Trophoblast cell (in vitro differentiated cells and primary cell): ENCODE results near the gene NPHS1.
"Not testable (repeated sequence)": the region's sequence is repeated elsewhere in the genome, so short reads cannot be mapped to it uniquely, and the experiment has no call there.

Experiments
- DNase-seq, 2 donors: peaks; one replicate each; pipeline ENCODE4 v3.0.0-alpha.2; 2016
- H2AFZ ChIP-seq: 2 replicates; pipeline ENCODE4 v1.6.1; 2013; ENCODE audit warnings: low read length, moderate library complexity, mild to moderate bottlenecking; ENCODE audit not compliant: insufficient read depth, poor library complexity
- H2AK5ac ChIP-seq: 2 replicates; pipeline ENCODE4 v1.6.1; 2013; ENCODE audit warnings: mild to moderate bottlenecking, low read length
- H2BK120ac ChIP-seq: 2 replicates; pipeline ENCODE4 v1.6.1; 2013; ENCODE audit warnings: low read length, mild to moderate bottlenecking, moderate library complexity; ENCODE audit not compliant: insufficient read depth, poor library complexity
- H2BK12ac ChIP-seq: 2 replicates; pipeline ENCODE4 v1.6.1; 2013; ENCODE audit warnings: mild to moderate bottlenecking, low read length, moderate library complexity
- H2BK5ac ChIP-seq: 2 replicates; pipeline ENCODE4 v1.6.1; 2013; ENCODE audit warnings: low read length, low read depth, moderate library complexity, mild to moderate bottlenecking; ENCODE audit not compliant: poor library complexity
- H3K14ac ChIP-seq: 2 replicates; pipeline ENCODE4 v1.6.1; 2013; ENCODE audit warnings: mild to moderate bottlenecking, low read length
- H3K18ac ChIP-seq: 2 replicates; pipeline ENCODE4 v1.6.1; 2013; ENCODE audit warnings: mild to moderate bottlenecking, low read length
- H3K23ac ChIP-seq: 2 replicates; pipeline ENCODE4 v1.6.1; 2013; ENCODE audit warnings: low read length
- H3K27ac ChIP-seq: 2 replicates; pipeline ENCODE4 v1.5.1; 2013; ENCODE audit warnings: low read depth, mild to moderate bottlenecking, inconsistent platforms, low read length, moderate library complexity
- H3K27me3 ChIP-seq: 2 replicates; pipeline ENCODE4 v1.6.1; 2013; ENCODE audit warnings: inconsistent platforms, mild to moderate bottlenecking, low read length, moderate library complexity; ENCODE audit not compliant: insufficient read depth
- H3K36me3 ChIP-seq, 2 experiments: 1 replicate in 1 of 2; 2 replicates in 1 of 2; pipeline ENCODE4 v1.6.1; 2013; ENCODE audit warnings: low read length in 2 of 2, mild to moderate bottlenecking in 2 of 2, moderate library complexity in 1 of 2; ENCODE audit not compliant: insufficient read depth in 2 of 2, control insufficient read depth in 1 of 2
- H3K4ac ChIP-seq: 2 replicates; pipeline ENCODE4 v1.6.1; 2013; ENCODE audit warnings: low read depth, mild to moderate bottlenecking, low read length, moderate library complexity
- H3K4me1 ChIP-seq, 2 experiments: 1 replicate in 1 of 2; 2 replicates in 1 of 2; pipeline ENCODE4 v1.6.1; 2013; ENCODE audit warnings: low read length in 2 of 2, mild to moderate bottlenecking in 2 of 2, moderate library complexity in 1 of 2; ENCODE audit not compliant: insufficient read depth in 2 of 2, control insufficient read depth in 1 of 2
- H3K4me2 ChIP-seq: 2 replicates; pipeline ENCODE4 v1.6.1; 2013; ENCODE audit warnings: inconsistent platforms, mild to moderate bottlenecking, low read length, moderate library complexity
- H3K4me3 ChIP-seq: 2 replicates; pipeline ENCODE4 v1.5.1; 2013; ENCODE audit warnings: mild to moderate bottlenecking, low read depth, low read length, inconsistent platforms
- H3K79me1 ChIP-seq: one replicate; pipeline ENCODE4 v1.6.1; 2013; ENCODE audit warnings: low read length
- H3K79me2 ChIP-seq: 2 replicates; pipeline ENCODE4 v1.6.1; 2013; ENCODE audit warnings: low read length, mild to moderate bottlenecking; ENCODE audit not compliant: control insufficient read depth, insufficient read depth, poor library complexity
- H3K9ac ChIP-seq: 2 replicates; pipeline ENCODE4 v1.6.1; 2013; ENCODE audit warnings: mild to moderate bottlenecking, low read length
- H3K9me3 ChIP-seq: 2 replicates; pipeline ENCODE4 v1.6.1; 2013; ENCODE audit warnings: low read depth, mild to moderate bottlenecking, control low read depth, inconsistent platforms, low read length; ENCODE audit not compliant: insufficient read depth
- H4K12ac ChIP-seq: 2 replicates; pipeline ENCODE4 v1.6.1; 2013; ENCODE audit warnings: low read depth, mild to moderate bottlenecking, low read length, moderate library complexity
- H4K8ac ChIP-seq: 2 replicates; pipeline ENCODE4 v1.6.1; 2013; ENCODE audit warnings: low read depth, mild to moderate bottlenecking, low read length, moderate library complexity
- H4K91ac ChIP-seq: one replicate; pipeline ENCODE4 v1.6.1; 2013; ENCODE audit warnings: low read depth, mild to moderate bottlenecking, low read length, moderate library complexity
- WGBS: extraction: QIAGEN DNeasy Blood & Tissue Kit; methylation state at CpG from one replicate; pipeline ENCODE4 v1.1.7; 2013; ENCODE audit warnings: missing lambda C conversion rate; ENCODE audit not compliant: insufficient read length, insufficient coverage; ENCODE audit errors: extremely low coverage; 5-methylcytosine and 5-hydroxymethylcytosine counted together

The NPHS1 gene

GRCh38 chr19:35870124-35870736 lies 17.9 kb upstream of the NPHS1 start:
- H3K36me3 ChIP-seq, H2BK120ac ChIP-seq, H3K79me1 ChIP-seq, H4K8ac ChIP-seq, H3K4me3 ChIP-seq, H3K4ac ChIP-seq, H3K9me3 ChIP-seq, H3K18ac ChIP-seq, H4K12ac ChIP-seq, H3K9ac ChIP-seq, H3K14ac ChIP-seq, H3K79me2 ChIP-seq, H2AFZ ChIP-seq, H2AK5ac ChIP-seq, H3K27ac ChIP-seq, H2BK5ac ChIP-seq, H2BK12ac ChIP-seq, H3K23ac ChIP-seq, H4K91ac ChIP-seq: not testable (repeated sequence)
- DNase-seq, result peak in 1 of 2 donors; percentile 10
- Histone ChIP-seq H3K4me1 (peaks cover 12% of the 10 kb centered on the region in 2 experiments), H3K4me2 (peak overlapping the region; percentile 79), H3K27me3 (peaks cover 13% of the 10 kb centered on the region)
- no CpG with 5 or more reads among the region's 26 CpGs for WGBS

- Histone ChIP-seq H3K4me1 (peaks cover 12% of the 10 kb centered on the region in 2 experiments), H3K4ac (no peak overlapping the region), H3K18ac (no peak overlapping the region), H3K9ac (no peak overlapping the region), H3K9me3 (peaks cover 2% of the 10 kb centered on the region), H3K27me3 (peaks cover 13% of the 10 kb centered on the region), H3K14ac (no peak overlapping the region), H4K12ac (no peak overlapping the region), H3K4me3 (no peak overlapping the region), H3K79me1 (no peaks in the 10 kb centered on the region), H4K91ac (no peak overlapping the region), H3K27ac (no peak overlapping the region), H3K4me2 (peak overlapping the region; percentile 79), H3K23ac (no peak overlapping the region), H4K8ac (no peak overlapping the region), H2BK5ac (no peak overlapping the region), H3K79me2 (no peaks in the 10 kb centered on the region), H3K36me3 (no peaks in the 10 kb centered on the region), H2AFZ (no peak overlapping the region), H2BK120ac (no peak overlapping the region), H2BK12ac (no peak overlapping the region), H2AK5ac (no peak overlapping the region)
- WGBS, result no CpG with 5 or more reads among the region's 51 CpGs
- peak; percentile 94 to 95 for DNase-seq
Measured at GRCh38 chr19:35869327-35870123, 17.2 kb upstream of the NPHS1 start.

GRCh38 chr19:35868823-35869326 lies 16.6 kb upstream of the NPHS1 start:
- Histone ChIP-seq H4K12ac (no peak overlapping the region), H3K4me3 (peak overlapping the region; percentile 69), H2BK120ac (no peak overlapping the region), H2AK5ac (no peak overlapping the region), H3K4me1 (peaks cover 12% of the 10 kb centered on the region in 2 experiments), H2BK5ac (no peak overlapping the region), H4K91ac (no peak overlapping the region), H2BK12ac (no peak overlapping the region), H2AFZ (no peak overlapping the region), H3K4me2 (peak overlapping the region; percentile 79), H3K27ac (no peak overlapping the region), H3K23ac (no peak overlapping the region), H3K36me3 (no peaks in the 10 kb centered on the region), H3K79me1 (no peaks in the 10 kb centered on the region), H4K8ac (no peak overlapping the region), H3K9me3 (peaks cover 2% of the 10 kb centered on the region), H3K4ac (no peak overlapping the region), H3K27me3 (peaks cover 13% of the 10 kb centered on the region), H3K14ac (no peak overlapping the region), H3K18ac (no peak overlapping the region), H3K79me2 (no peaks in the 10 kb centered on the region), H3K9ac (no peak overlapping the region)
- no CpG with 5 or more reads among the region's 15 CpGs for WGBS
- DNase-seq, result peak in 1 of 2 donors; percentile 14

- Histone ChIP-seq H3K4ac (no peak within 1 kb of the TSS), H3K9me3 (peaks cover 2% of the 10 kb centered on the region), H2BK120ac (no peak within 1 kb of the TSS), H3K14ac (no peak within 1 kb of the TSS), H2AFZ (peak within 1 kb of the TSS; percentile 35), H4K91ac (no peak within 1 kb of the TSS), H2BK12ac (no peak within 1 kb of the TSS), H3K79me2 (no peaks in the 10 kb centered on the region), H3K27me3 (peaks cover 13% of the 10 kb centered on the region), H3K4me1 (peaks cover 12% of the 10 kb centered on the region in 2 experiments), H3K4me3 (peak within 1 kb of the TSS; percentile 69), H4K12ac (no peak within 1 kb of the TSS), H3K23ac (no peak within 1 kb of the TSS), H3K36me3 (no peaks in the 10 kb centered on the region), H2BK5ac (no peak within 1 kb of the TSS), H3K4me2 (peak within 1 kb of the TSS; percentile 79), H2AK5ac (no peak within 1 kb of the TSS), H3K27ac (no peak within 1 kb of the TSS), H3K18ac (no peak within 1 kb of the TSS), H3K9ac (no peak within 1 kb of the TSS), H4K8ac (no peak within 1 kb of the TSS), H3K79me1 (no peaks in the 10 kb centered on the region)
- WGBS, result no CpG with 5 or more reads among the region's 60 CpGs
- peak; percentile 30 to 61 for DNase-seq
Measured at GRCh38 chr19:35868172-35868822, 16.0 kb upstream of the NPHS1 start, which contains the start of gene APLP1. APLP1 (plus strand) TSS chr19:35868574; CDS start chr19:35868637, 63 bp downstream.
